Lung (tissue), 12 donors: Measurements from ENCODE around the gene CCER1. TPM values are rescaled to one million over a fixed set of nuclear protein-coding genes. Genes with fewer than 3 reads are reported as not detected.

Experiments used
- ATAC-seq: fragments of 200-7000 bp; cut with Tn5 transposase; one replicate; pipeline ENCODE4 v1.9.1; 2020; ENCODE audit warnings: moderate number of reproducible peaks; ENCODE audit not compliant: insufficient read depth, low FRiP score
- DNase-seq, 3 donors: peaks; one replicate each; pipeline ENCODE4 v3.0.0-alpha.2; 2013 to 2017
- H3K27ac ChIP-seq, 2 donors: one replicate each; pipeline ENCODE4 v1.5.1; 2013; ENCODE audit warnings: mild to moderate bottlenecking in 2 of 2, moderate library complexity in 2 of 2, control low read depth in 1 of 2, inconsistent platforms in 1 of 2, low read depth in 1 of 2, low read length in 1 of 2
- H3K27me3 ChIP-seq, 3 donors: one replicate each; pipeline ENCODE4 v1.5.1; 2013; ENCODE audit warnings: low read length in 2 of 3; ENCODE audit not compliant: control insufficient read depth in 3 of 3, insufficient read depth in 3 of 3
- H3K36me3 ChIP-seq, 4 donors: one replicate each; pipeline ENCODE4 v1.5.1; 2013; ENCODE audit warnings: low read length in 4 of 4, mild to moderate bottlenecking in 1 of 4, moderate library complexity in 1 of 4; ENCODE audit not compliant: control insufficient read depth in 4 of 4, insufficient read depth in 4 of 4
- H3K4me1 ChIP-seq, 5 donors: one replicate each; pipeline ENCODE4 v1.5.1; 2013; ENCODE audit warnings: low read length in 5 of 5, mild to moderate bottlenecking in 2 of 5, moderate library complexity in 1 of 5; ENCODE audit not compliant: control insufficient read depth in 5 of 5, insufficient read depth in 5 of 5
- H3K4me3 ChIP-seq: one replicate; pipeline ENCODE4 v1.5.1; 2013; ENCODE audit warnings: mild to moderate bottlenecking, control low read depth, moderate library complexity
- H3K9ac ChIP-seq, 2 donors: one replicate each; pipeline ENCODE4 v1.5.1; 2013; ENCODE audit warnings: low read length in 2 of 2, control low read depth in 1 of 2; ENCODE audit not compliant: insufficient read depth in 1 of 2
- H3K9me3 ChIP-seq, 4 donors: one replicate each; pipeline ENCODE4 v1.5.1; 2013; ENCODE audit warnings: low read length in 3 of 4, mild to moderate bottlenecking in 1 of 4, moderate library complexity in 1 of 4; ENCODE audit not compliant: control insufficient read depth in 4 of 4, insufficient read depth in 3 of 4
- WGBS, 2 donors: extraction: QIAGEN DNeasy Blood & Tissue Kit; methylation state at CpG; one replicate each; pipeline ENCODE4 v1.1.7; 2013; 5-methylcytosine and 5-hydroxymethylcytosine counted together
- polyA plus RNA-seq, 2 donors: library from polyadenylated mRNA; stranded (reverse); fragments of 200-250 nt; gene quantifications; one replicate each; pipeline ENCODE4 v1.2.1, GENCODE V29; 2013
- total RNA-seq, 2 donors: library from RNA; depleted of rRNA in 1 of 2; stranded (reverse); fragments of >200 nt in 1 of 2; gene quantifications; one replicate each; pipeline ENCODE4 v1.2.1, GENCODE V29; 2014 to 2021
- TF ChIP-seq, protein P1 (sequence below): IDR thresholded peaks from 2 replicates; pipeline ENCODE4 v1.5.1; 2012; ENCODE audit warnings: mild to moderate bottlenecking; ENCODE audit errors: control extremely low read depth, extremely low read depth
- donor health status: control.
- donor health status: control.
- donor health status: Bipolar disorder and iron deficiency.
- donor health status: healthy.
- donor health status: DM: yes; HTN: yes; CAD: no.

The CCER1 gene
- total and polyA plus RNA-seq, 4 donors = not detected

DNA sequence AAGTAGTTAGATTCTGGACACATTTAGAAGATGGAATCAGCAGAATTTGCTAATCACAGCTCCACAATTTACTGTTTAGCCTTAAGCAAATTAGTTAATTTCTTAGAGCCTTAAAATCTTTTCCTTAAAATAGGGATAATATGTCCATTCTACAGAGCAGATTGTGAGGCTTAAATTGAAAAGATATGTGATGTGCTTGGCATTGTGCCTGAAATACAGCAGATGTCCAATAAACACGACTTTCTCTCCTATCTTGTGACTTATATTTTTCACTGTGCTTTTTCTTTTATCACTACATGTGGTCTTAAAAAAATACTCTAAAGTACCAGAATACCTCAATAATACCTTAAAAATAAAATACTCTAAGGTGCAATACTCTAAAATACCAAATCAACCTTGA lies 30.6 kb downstream of the CCER1 start:
- 64 to 68% methylated on average over 1 of the region's 1 CpG for WGBS, 2 donors
- peaks cover 0 to under 1% (median 0%) of the 10 kb centered on the region in 4 donors for H3K9me3 ChIP-seq
- H3K27me3 ChIP-seq = no peaks in the 10 kb centered on the region
- H3K4me3 ChIP-seq = no peak overlapping the region
- no peak overlapping the region for H3K27ac ChIP-seq
- ATAC-seq (no peak), DNase-seq (no peak)
- no peak overlapping the region for H3K9ac ChIP-seq
- TF ChIP-seq, protein P1, sequence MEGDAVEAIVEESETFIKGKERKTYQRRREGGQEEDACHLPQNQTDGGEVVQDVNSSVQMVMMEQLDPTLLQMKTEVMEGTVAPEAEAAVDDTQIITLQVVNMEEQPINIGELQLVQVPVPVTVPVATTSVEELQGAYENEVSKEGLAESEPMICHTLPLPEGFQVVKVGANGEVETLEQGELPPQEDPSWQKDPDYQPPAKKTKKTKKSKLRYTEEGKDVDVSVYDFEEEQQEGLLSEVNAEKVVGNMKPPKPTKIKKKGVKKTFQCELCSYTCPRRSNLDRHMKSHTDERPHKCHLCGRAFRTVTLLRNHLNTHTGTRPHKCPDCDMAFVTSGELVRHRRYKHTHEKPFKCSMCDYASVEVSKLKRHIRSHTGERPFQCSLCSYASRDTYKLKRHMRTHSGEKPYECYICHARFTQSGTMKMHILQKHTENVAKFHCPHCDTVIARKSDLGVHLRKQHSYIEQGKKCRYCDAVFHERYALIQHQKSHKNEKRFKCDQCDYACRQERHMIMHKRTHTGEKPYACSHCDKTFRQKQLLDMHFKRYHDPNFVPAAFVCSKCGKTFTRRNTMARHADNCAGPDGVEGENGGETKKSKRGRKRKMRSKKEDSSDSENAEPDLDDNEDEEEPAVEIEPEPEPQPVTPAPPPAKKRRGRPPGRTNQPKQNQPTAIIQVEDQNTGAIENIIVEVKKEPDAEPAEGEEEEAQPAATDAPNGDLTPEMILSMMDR = no peak
- H3K4me1 ChIP-seq = peaks cover 0 to 16% (median 0%) of the 10 kb centered on the region in 5 donors
- no peaks in the 10 kb centered on the region for H3K36me3 ChIP-seq

DNA sequence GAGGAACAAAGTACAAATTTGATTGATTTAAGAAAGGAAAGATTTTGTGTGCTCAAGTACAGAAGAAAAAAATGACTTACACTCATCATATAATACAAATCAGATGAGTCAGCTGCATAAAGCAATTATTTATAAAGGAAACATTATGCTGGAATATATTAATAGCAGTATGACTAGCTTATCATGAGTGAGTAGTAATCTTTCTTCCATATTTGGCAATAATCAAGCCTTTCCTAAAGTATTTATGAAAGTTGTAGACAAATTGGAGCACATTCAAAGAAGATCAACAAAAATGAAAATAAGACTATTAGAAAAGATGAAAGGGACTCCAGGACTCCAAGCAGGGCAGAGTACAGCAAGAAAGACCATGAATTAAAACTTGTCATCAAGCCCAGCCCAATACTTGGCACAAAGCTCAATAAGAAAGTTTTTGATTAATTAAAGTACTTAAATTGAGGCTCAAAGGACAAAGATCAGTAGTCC lies 32.8 kb downstream of the CCER1 start:
- Histone ChIP-seq H3K27me3 (no peaks in the 10 kb centered on the region), H3K36me3 (no peaks in the 10 kb centered on the region), H3K4me3 (no peak overlapping the region), H3K27ac (no peak overlapping the region), H3K4me1 (peaks cover 0 to 27% (median 0%) of the 10 kb centered on the region in 5 donors), H3K9me3 (no peaks in the 10 kb centered on the region), H3K9ac (no peak overlapping the region)
- TF ChIP-seq, protein P1 = no peak
- DNase-seq (peak in 2 of 3 donors; percentile 86), ATAC-seq (no peak)

DNA sequence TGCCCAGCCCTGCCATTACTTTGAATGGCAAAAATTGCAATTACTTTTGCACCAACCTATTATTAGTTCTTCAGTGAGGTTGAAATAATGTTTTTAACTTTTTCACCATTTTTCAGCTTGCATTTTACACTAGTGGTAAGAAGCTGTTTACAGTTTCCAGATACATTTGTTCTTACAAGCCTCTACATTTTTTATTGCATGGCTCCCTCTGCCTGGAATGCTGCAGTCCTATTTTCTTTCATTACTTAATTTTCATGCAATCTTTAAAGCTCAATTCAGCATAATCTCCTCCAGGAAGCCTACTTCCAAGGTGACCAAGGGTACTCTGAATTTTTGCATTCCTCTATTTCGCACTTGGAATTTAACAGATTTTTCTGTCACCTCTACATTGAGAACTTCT lies 33.4 kb downstream of the CCER1 start:
- TF ChIP-seq, protein P1 = no peak
- ATAC-seq = no peak
- H3K27ac ChIP-seq = no peak overlapping the region

DNA sequence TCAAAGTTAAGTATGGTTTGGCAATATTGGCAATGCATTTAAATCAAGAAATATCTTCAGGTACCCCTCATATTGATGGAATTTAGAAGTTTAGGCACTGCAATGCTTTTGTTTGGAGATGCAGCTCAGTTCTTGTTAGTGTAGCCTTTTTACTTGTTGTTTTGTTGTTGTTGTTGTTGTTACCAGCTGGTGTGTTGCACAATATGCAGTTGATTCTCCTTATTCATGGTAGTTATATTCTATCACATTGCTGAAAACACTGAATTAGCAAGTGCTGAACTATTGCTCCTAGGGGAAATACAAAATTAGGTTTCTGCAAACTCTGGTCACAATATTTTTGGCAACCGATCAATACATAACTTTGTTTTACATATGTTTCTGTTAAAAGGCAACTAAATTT lies 34.8 kb downstream of the CCER1 start:
- WGBS, 2 donors = 91 to 97% methylated on average over 1 of the region's 1 CpG
- Histone ChIP-seq H3K27ac (no peak overlapping the region), H3K9me3 (no peaks in the 10 kb centered on the region), H3K9ac (no peak overlapping the region), H3K4me3 (no peak overlapping the region), H3K4me1 (peaks cover 0 to 44% (median 3%) of the 10 kb centered on the region in 5 donors), H3K36me3 (no peaks in the 10 kb centered on the region), H3K27me3 (no peaks in the 10 kb centered on the region)
- TF ChIP-seq, protein P1 = no peak
- ATAC-seq = no peak
- no peak for DNase-seq

More for the DNA sequence above, 33.4 kb downstream of the CCER1 start:
- Histone ChIP-seq H3K9ac (no peak overlapping the region), H3K4me3 (no peak overlapping the region), H3K27me3 (no peaks in the 10 kb centered on the region), H3K4me1 (peaks cover 0 to 31% (median 0%) of the 10 kb centered on the region in 5 donors), H3K36me3 (no peaks in the 10 kb centered on the region), H3K9me3 (no peaks in the 10 kb centered on the region)
- peak in 2 of 3 donors; percentile 48 to 53 for DNase-seq
- WGBS, 2 donors = 88 to 90% methylated on average over 1 of the region's 1 CpG
